ENCODE data around the gene EML4. TPM values are rescaled to one million over a fixed set of nuclear protein-coding genes. Genes with fewer than 3 reads are reported as not detected.

Gene EML4
- total and polyA plus RNA-seq, 2 of the 13 experiments (the other 11 are each of a cell fraction or from before 2014, with no cell fraction given), result 243 to 476 TPM

GRCh38 chr2:42337846-42338566 is 168.9 kb downstream of the EML4 start:
- DNase-seq (ENCODE audit: low spot score) (no peak), FAIRE-seq (no peak), ATAC-seq (peak; percentile 0; the same call in 2 of the 3 replicates)
- BruUV-seq (replicated peaks), result no TSS peak
- peaks cover 8 to 12% of the 10 kb centered on the region in 2 experiments for H3K36me3 ChIP-seq (replicated peaks in 1 of 2; ENCODE audit: control insufficient read depth in 1 of 2, insufficient read depth in 2 of 2, low read length in 2 of 2)
- no peaks in the 10 kb centered on the region for H3K9me3 ChIP-seq (ENCODE audit: low read length)
- POLR2A ChIA-PET, result no interaction called here
- peaks cover 63% of the 10 kb centered on the region for H4K20me1 ChIP-seq (ENCODE audit: insufficient read depth, low read length)
- peaks cover 22% of the 10 kb centered on the region for H3K4me1 ChIP-seq (ENCODE audit: insufficient read depth, low read length)
- H3K79me2 ChIP-seq (ENCODE audit: insufficient read depth, low read length), result no peaks in the 10 kb centered on the region
- H3K27me3 ChIP-seq (ENCODE audit: control insufficient read depth in 1 of 2, insufficient read depth in 2 of 2, low read length in 2 of 2), result no peaks in the 10 kb centered on the region
- no peak overlapping the region for H3K27ac ChIP-seq (ENCODE audit: extremely low read length, insufficient read depth, low read length)
- H3K4me2 ChIP-seq (ENCODE audit: low read depth, low read length), result no peak overlapping the region
- no peak overlapping the region for H2AFZ ChIP-seq (ENCODE audit: low read length)
- 95% methylated on average over 24 of the region's 28 CpGs for WGBS (ENCODE audit: low lambda C conversion rate)
- H3K9ac ChIP-seq (ENCODE audit: insufficient read depth, low read depth, low read length), result no peak overlapping the region
- CTCF ChIA-PET (ENCODE audit: low intra/inter-chr PET ratio, low total read pairs), result no interaction called here
- intact Hi-C loops (cut with micrococcal nuclease; ENCODE audit: unreplicated experiment) (no loop called here), in situ Hi-C loops (cut with HindIII; ENCODE audit: extremely low pct_ligation_motif_present, low pct_unique_long_range_greater_than_20kb) (no loop called here)
- no peak overlapping the region for H3K4me3 ChIP-seq (replicated peaks in 1 of 3; ENCODE audit: insufficient read depth in 1 of 3, low read depth in 2 of 3, low read length in 3 of 3)
- TF ChIP-seq POLR2A (IDR thresholded peaks at IDR 0.05; ENCODE audit: insufficient read depth in 1 of 2, low read depth in 2 of 2, low read length in 2 of 2) (peak in 1 of 2 experiments; percentile 69; a peak in 3 of 4 replicates), MIER3 (CRISPR knock-in tag; IDR thresholded peaks at IDR 0.05; ENCODE audit: borderline replicate concordance) (no peak), SSRP1 (CRISPR knock-in tag; IDR thresholded peaks at IDR 0.05) (peak; percentile 29; the same call in 1 of the 2 replicates), FOSL1 (CRISPR knock-in tag; IDR thresholded peaks at IDR 0.05; ENCODE audit: borderline replicate concordance) (peak; percentile 48; the same call in 1 of the 2 replicates), ZMAT5 (CRISPR knock-in tag; IDR thresholded peaks at IDR 0.05; ENCODE audit: borderline replicate concordance, low read depth) (no peak), TARDBP (CRISPR knock-in tag; IDR thresholded peaks at IDR 0.05) (no peak), ZNF335 (CRISPR knock-in tag; IDR thresholded peaks at IDR 0.05) (peak; percentile 45), BCL3 (CRISPR knock-in tag; IDR thresholded peaks at IDR 0.05) (0 out of 2 replicates have a peak, but pooled peaks have one; percentile 14), ZNF383 (CRISPR knock-in tag; IDR thresholded peaks at IDR 0.05; ENCODE audit: borderline replicate concordance) (0 out of 2 replicates have a peak, but pooled peaks have one; percentile 42), THAP9 (CRISPR knock-in tag; IDR thresholded peaks at IDR 0.05; ENCODE audit: borderline replicate concordance) (peak; percentile 48; the same call in 1 of the 2 replicates), ZNF34 (CRISPR knock-in tag; IDR thresholded peaks at IDR 0.05; ENCODE audit: borderline replicate concordance) (no peak), ETV6 (CRISPR knock-in tag; conservative IDR thresholded peaks at IDR 0.05) (0 out of 2 replicates have a peak, but pooled peaks have one; percentile 28), IKZF5 (CRISPR knock-in tag; IDR thresholded peaks at IDR 0.05) (0 out of 2 replicates have a peak, but pooled peaks have one; percentile 19), ZNF878 (CRISPR knock-in tag; IDR thresholded peaks at IDR 0.05) (no peak), NONO (IDR thresholded peaks at IDR 0.05) (no peak), NONO (CRISPR knock-in tag; conservative IDR thresholded peaks at IDR 0.05) (0 out of 2 replicates have a peak, but pooled peaks have one; percentile 46), ZNF274 (CRISPR knock-in tag; IDR thresholded peaks at IDR 0.05) (no peak; the same call in 1 of the 2 replicates), ZNF761 (CRISPR knock-in tag; conservative IDR thresholded peaks at IDR 0.05) (no peak), DNMT3B (CRISPR knock-in tag; conservative IDR thresholded peaks at IDR 0.05) (no peak)

Measured in HepG2 (cell line).